GM18508 (cell line): ENCODE measurements around the gene SMC1B.
"Not testable (repeated sequence)": the region's sequence is repeated elsewhere in the genome, so short reads cannot be mapped to it uniquely, and the experiment has no call there.

Source experiments
- ATAC-seq: cut with Tn5 transposase; IDR thresholded peaks from one replicate; pipeline ENCODE4 v1.9.1; 2021; ENCODE audit warnings: moderate number of reproducible peaks; ENCODE audit not compliant: insufficient read depth, unreplicated experiment

SMC1B gene

DNA sequence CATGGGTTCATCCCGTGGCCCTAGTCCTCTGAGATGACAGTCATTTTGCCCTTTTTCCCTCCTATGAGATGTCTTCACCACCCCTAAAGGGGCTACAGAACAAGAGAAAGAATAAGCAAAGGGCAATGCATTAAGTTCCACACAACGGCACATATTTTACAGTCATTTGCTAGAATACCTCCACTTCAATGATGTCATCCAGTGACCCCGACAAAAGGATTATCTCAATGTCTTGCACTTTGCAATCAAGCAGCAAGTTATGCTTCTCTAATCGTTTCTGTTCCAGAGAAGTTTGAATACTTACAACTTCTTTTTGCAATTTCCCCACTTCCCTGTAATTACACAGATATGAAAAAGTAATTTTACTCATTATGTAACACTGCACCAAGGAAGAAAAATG, 53.8 kb downstream of the SMC1B start:
- no peak for ATAC-seq

DNA sequence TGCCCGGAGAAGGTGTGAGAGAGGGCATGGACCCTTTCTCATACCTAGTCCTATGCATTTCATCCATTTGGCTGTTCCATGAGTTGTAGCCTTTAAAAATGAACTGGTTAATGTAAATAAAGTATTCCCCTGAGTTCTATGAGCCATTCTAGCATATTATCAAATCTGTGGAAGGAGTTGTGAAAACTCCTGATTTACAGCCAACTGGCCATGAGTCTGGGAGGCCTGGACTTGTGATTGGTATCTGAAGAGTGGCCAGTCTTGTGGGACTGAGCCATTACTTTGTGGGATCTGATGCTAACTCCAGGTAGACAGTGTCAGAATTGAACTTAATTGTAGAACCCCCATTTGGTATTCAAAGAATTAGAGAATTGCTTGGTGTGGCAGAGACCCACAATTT, 55.3 kb downstream of the SMC1B start:
- no peak for ATAC-seq

DNA sequence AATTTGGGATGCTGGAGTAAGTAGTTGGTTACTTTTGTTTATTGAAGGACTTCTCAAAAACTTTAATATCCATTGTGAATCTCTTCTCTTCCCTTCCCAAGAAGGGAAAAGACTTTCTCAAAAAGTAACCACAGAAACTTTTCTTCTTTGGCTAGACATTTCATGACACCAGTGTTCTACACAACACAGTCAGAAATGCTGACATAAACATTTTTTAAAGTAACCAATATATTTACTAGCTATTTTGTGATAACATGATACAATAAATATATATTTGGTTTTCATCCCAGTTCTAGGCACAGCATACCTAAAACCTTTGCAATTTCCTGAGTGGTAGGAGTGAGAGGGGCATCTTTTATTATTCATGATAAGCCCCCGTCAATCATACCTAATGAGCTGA, 55.9 kb downstream of the SMC1B start:
- no peak for ATAC-seq

DNA sequence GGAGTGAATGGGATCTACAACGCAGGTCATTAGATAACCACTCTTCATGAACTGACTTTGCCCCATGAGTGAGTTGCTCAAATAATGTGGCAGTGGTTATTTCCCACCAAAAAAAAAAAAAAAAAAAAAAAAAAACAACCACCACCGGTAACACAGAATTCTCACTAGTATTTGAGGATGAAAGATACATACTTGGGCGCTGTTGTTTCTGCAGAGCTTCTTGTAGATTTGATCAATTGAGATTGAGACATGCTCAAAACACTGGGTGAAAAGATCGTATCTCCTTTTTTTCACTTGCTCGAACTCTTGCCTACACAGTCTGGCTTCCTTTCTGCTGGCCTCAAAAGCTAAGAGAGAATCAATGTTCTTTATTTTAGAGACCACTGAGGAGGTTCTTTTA, 59.6 kb downstream of the SMC1B start:
- ATAC-seq: no peak

GRCh38 chr22:45352757-45353156, 60.6 kb downstream of the SMC1B start:
- not testable (repeated sequence) for ATAC-seq

DNA sequence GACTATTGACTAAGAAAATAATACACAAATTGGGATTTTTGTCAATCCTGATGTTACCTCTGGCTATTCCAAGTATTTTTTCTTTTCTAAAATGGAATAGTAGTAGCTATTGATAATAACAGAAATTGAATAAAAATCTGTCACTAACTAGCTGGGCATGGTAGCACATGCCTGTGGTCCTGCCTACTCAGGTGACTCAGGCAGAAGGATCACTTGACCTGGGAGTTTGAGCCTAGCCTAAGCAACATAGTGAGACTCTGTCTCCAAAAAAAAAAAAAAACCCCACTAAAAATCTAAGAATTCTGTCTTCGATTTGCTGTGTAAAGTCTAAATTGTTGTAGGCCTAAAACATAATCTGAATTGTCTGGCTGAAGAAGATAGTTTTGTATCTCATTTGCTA, 61.4 kb downstream of the SMC1B start:
- ATAC-seq: no peak

- ATAC-seq: no peak
Observed at GRCh38 chr22:45349916-45350315, 63.5 kb downstream of the SMC1B start.

- ATAC-seq: no peak
Observed at GRCh38 chr22:45344334-45344733, 69.1 kb downstream of the SMC1B start.

GRCh38 chr22:45343143-45343542, 70.3 kb downstream of the SMC1B start:
- no peak for ATAC-seq

- ATAC-seq: no peak
Observed at GRCh38 chr22:45341498-45341897, 71.9 kb downstream of the SMC1B start.

- no peak for ATAC-seq
Observed at GRCh38 chr22:45340323-45340722, 73.1 kb downstream of the SMC1B start.

DNA sequence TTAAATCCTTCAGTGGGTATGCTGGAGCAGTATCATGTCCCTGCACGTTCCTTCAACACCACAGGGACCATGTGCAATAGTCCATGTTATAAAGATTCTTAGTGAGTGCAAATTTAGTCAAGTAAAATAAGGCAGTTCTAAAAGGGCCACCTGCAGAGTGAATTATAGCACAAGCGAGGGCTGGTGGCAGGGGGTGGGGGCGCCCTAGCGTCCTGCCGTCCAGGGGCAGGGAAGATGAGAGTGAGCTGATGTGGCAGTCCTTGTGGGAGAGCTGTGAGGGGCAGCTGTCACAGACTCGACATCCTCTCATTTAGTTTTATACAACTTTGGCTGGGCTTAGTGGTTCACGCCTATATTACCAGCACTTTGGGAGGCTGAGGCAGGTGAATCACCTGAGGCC, 74.6 kb downstream of the SMC1B start:
- no peak for ATAC-seq

- ATAC-seq: no peak
Observed at GRCh38 chr22:45337536-45337935, 75.9 kb downstream of the SMC1B start.

DNA sequence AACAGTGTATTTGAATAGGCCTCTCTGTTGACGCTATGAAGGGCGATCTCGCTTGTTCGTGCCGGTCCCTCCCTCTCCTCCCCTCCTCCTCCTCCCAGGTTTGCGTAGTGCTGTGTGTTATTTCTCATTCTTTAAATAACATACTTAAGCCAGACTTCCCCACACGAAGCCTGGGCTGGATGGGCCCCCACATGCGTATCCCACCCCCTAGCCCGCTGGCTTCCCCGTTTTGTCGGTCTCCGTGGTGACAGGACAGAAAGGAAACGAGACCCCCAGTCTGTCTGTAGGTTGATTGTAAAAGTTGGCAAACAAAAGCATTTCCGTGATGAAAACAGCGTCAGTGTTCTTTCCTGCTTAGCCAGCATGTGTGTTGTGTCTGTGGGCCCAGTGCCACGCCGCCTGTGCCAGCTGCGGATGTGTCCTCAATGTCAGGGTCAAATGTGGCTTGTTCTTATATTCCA, 76.4 kb downstream of the SMC1B start:
- ATAC-seq: no peak

DNA sequence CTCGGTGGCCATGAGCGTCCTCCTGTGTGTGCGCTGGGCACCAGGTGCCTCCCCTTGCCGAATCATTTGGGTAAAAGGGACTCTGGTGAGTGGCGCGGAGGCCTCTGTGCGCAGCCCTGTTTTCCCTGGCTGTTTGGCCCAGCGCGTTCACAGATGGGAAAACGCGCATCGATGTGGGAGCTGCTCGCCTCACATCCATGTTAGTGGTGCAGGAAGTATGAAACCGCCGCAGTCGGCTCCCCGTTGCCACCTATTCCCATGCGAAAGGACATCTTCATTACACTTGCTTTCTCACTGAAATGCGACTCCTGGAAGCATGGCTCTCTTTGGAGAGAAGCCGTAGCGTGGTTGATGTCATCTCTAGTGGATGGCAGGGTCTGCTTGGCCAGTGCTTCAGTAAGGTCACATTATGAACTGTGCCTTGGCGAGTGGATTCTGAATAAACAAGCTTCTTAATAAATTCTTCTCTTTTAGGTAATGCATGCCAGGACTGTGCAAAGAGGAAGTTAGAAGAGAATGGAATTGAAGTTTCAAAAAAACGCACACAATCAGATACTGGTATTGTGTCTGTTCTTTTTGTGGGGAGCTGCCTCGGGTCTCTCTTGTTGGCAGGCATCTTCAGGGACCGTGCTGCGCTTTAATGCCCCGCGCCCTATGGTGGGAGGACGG, 77.4 kb downstream of the SMC1B start:
- ATAC-seq: no peak

DNA sequence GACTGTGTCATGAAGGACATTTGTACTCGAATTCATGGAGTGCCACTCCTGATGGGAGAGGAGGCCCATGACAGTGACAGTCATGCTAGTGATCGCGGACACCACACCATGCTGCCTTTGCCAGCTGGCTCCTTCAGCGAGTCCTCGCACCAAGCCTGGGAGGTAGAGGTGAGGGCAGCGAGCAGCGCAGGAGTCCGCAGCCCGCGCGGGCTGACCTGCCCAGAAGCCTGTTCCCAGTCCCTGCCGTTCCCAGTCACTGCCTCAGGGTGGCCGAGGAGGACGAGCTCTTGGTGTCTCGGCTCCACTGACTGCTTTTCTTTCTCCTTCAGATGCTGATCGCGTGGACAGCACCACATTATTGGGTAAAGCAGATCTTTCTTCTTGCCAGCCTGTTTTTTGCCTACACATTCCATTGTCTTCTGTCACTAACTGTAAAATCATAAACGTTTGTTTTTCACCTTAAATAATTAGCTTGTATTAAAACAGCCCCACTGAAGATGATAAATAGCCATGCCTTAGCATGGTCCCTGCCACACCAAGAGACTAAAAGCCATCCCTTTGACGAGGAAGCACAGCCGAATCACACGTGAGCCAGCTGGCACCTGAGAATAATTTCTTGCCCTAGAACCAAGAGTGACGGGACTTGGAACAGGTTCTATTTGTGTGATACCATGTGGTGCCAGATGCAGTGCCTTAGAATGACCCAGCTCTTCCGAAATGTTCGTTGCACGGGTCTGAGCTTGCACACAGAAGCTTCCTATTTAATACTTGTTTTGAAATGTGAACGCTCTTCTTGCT, 78.2 kb downstream of the SMC1B start:
- no peak for ATAC-seq

- ATAC-seq: no peak
Observed at GRCh38 chr22:45334528-45334927, 78.9 kb downstream of the SMC1B start.

DNA sequence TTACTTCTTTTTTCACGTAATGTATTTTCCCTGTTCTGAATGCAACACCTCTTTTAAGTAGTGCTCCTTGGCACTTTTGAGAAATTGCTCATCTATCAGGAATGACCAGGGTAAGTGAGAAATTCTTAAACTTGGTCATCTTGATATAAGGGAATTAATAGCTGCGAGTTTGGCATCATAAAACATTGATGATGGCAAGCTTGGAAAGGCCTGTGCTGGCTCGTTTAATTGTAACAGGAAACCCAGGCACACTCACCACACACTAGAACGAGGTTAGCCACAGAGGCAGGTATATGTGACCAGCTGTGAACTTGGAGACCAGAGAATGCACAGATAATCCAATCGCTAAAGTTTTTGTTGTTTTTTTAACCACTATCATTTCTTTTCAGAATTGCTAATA, 79.3 kb downstream of the SMC1B start:
- ATAC-seq: no peak

DNA sequence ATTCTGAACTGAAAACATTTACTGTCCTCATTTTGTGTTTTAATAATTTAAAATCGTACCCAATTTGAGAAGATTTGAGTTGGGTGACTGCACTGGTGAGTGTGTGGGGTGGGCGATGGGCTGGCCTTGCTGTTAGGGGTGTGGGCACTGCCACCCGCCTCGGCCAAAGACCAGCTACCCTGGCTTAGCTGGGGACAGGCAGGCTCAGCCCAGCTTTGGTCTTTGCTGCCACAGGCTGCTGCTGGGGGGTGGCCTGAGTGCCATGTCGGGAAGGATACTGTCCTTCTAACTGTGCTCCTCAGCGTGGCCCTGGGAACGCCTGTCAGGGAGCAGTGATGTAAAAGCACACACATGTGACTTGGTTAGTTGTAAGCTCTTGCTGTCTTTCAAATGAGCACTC, 81.4 kb downstream of the SMC1B start:
- no peak for ATAC-seq

- no peak for ATAC-seq
Observed at GRCh38 chr22:45331486-45331885, 81.9 kb downstream of the SMC1B start.

GRCh38 chr22:45330548-45330947, 82.9 kb downstream of the SMC1B start:
- no peak for ATAC-seq

GRCh38 chr22:45329530-45329936, 83.9 kb downstream of the SMC1B start:
- ATAC-seq: no peak
